ENCODE results near the gene OR4F17.
"Not testable (repeated sequence)": the region's sequence is repeated elsewhere in the genome, so short reads cannot be mapped to it uniquely, and the experiment has no call there.

OR4F17 gene, protein sequence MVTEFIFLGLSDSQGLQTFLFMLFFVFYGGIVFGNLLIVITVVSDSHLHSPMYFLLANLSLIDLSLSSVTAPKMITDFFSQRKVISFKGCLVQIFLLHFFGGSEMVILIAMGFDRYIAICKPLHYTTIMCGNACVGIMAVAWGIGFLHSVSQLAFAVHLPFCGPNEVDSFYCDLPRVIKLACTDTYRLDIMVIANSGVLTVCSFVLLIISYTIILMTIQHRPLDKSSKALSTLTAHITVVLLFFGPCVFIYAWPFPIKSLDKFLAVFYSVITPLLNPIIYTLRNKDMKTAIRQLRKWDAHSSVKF

DNA sequence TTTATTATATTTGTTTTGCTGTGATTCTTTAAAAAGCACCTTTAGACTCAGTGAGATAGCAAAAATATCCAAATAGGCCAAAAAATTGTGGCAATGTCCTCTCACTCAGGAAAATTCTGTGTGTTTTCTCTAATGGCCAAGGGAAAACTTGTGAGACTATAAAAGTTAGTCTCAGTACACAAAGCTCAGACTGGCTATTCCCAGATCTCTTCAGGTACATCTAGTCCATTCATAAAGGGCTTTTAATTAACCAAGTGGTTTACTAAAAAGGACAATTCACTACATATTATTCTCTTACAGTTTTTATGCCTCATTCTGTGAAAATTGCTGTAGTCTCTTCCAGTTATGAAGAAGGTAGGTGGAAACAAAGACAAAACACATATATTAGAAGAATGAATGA is at the start of gene OR4F17:
OR4F17 (plus strand) TSS at position 301 of the 400 bp plus-strand sequence. CDS start 3,575 bp downstream, outside the sequence.
- not testable (repeated sequence) for DNase-seq (ENCODE audit: low read depth)

DNA sequence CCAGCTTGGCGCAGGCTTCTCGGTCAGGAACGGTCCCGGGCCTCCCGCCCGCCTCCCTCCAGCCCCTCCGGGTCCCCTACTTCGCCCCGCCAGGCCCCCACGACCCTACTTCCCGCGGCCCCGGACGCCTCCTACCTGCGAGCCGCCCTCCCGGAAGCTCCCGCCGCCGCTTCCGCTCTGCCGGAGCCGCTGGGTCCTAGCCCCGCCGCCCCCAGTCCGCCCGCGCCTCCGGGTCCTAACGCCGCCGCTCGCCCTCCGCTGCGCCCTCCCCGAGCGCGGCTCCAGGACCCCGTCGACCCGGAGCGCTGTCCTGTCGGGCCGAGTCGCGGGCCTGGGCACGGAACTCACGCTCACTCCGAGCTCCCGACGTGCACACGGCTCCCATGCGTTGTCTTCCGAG is 36.1 kb upstream of the OR4F17 start:
- DNase-seq (ENCODE audit: low read depth): not testable (repeated sequence)

DNA sequence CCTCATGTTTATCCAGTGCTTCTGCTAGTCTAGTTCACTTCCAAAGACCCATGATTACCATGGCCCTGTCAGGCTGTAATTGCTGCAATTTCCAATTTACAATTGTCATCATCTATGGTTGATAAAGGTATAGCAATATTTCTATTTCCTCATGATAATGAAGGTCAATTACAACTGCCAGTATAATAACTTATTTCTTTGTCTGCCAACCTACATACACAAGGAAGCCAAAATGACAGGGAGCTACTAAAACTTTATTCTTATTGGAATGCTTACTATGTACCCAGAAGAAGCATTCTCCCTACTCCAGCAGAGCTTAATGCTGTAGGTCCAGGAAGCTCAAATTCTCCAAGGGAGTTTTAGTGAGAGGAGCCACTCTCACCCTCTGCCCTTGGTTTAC is 24.0 kb upstream of the OR4F17 start:
- not testable (repeated sequence) for DNase-seq (ENCODE audit: low read depth)

DNA sequence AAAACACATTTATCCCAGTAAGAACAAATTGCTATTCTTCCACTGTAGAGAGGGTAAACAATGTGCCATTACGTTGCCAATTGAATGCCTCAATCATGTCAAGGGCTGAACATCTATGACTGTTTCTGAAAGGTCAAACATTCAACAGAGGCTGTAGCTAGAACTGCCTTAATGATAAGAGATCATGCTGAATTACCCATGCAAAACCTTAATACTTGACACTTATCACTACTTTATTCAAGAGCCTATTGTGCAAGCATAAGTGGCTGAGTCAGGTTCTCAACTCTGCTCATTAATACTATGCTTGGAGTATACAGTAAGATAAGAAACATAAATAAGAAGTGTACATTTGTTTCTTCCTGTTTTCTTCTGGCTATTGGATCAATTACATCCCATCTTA is 23.3 kb upstream of the OR4F17 start:
- DNase-seq (ENCODE audit: low read depth): not testable (repeated sequence)

DNA sequence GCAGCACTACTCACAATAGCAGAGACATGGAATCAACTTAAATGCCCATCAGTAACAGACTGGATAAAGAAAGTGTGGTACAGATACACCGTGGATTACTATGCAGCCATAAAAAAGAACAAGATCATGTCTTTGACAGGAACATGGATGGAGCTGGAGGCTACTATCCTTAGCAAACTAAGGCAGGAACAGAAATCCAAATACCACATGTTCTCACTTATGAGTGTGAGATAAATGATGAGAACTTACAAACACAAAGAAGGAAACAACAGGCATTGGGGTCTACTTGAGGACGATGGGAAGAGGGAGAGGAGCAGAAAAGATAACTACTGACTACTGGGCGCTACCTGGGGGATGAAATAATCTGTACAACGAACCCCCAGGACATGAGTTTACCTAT is 16.2 kb upstream of the OR4F17 start:
- DNase-seq (ENCODE audit: low read depth): not testable (repeated sequence)

DNA sequence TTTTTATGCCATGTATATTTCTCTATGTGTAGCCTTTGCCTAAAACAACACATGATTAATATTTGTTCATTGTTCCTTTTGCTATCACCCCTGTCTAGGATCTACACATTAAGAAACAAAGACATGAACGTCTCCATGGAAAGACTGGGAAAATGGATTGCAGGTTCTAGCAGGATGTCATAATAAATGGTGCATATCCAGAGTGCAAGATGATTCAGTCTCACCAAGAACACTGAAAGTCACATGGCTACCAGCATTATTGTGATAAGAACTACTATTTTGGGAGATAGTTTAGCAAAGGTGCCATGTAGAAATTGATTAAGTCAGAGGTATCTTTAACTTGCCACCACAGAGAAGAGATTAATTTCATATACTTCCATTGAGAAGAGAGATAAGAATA is 12.1 kb upstream of the OR4F17 start:
- DNase-seq (ENCODE audit: low read depth): not testable (repeated sequence)

DNA sequence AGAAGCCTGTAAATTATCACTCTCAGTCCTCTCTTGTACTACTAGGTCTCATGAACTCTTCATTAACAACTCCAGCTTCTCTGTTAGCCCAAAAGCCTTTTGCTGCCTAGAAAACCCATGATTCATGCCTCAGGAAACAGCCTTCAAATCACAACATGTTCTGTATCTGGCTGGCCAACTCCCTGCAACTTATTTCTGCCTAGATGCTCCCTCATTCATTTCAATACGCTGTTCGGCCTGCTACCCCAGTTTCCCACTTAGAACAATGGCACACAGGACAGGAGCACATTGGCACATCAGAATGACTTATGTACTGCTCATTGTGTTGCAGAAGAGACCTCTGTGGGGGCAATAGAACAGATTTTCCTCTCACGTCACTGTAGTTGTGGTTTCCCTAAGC is 9.3 kb upstream of the OR4F17 start:
- DNase-seq (ENCODE audit: low read depth): not testable (repeated sequence)

DNA sequence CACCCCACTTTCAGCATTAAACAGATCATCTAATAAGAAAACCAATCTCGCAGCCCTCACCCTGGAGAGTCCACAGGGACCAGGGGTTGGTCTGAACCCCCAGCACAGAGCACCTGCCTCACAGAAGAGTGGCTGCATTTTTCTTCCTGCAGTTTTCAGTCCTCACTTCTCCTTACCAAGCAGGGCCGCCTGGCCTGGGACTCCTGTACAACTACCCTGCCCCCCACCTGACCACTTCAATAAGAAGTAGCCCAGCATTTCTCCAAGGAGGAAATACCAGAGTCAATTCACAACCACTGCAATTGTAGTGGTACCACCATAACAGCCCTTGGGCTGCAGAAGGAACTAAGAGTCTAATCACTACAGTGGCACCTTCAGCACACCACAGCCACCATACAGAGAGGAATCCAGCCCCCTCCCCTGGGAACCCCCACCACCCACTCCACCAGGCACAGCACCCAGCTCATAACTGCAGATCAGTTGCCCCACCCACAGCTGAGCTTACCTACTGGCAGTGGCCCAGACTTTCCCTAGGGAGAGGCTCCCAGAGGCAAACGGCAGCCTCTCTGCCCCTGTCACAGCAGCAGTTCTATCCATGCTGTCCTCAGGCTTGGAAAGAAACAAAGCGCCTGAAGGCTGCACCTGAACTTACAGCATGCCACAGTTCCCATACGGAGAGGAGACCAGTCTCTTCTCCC is 13.7 kb downstream of the OR4F17 start:
- not testable (repeated sequence) for DNase-seq (ENCODE audit: low read depth)

All from non-pigmented ciliary epithelial cell (primary cell).